Gastrocnemius medialis (tissue), 4 donors: ENCODE results near the gene PTPRM.

Source experiments
- CTCF ChIP-seq, 5 experiments: fragments of 450-650 bp in 3 of 5; fragments of 200-600 bp in 2 of 5; sonication (generic) in 2 of 5; IDR thresholded peaks in 4 of 5; conservative IDR thresholded peaks in 1 of 5; 1 replicate in 4 of 5; 2 replicates in 1 of 5; pipeline ENCODE4 v1.5.1; 2016 to 2019; ENCODE audit warnings: antibody characterized with exemption in 5 of 5, mild to moderate bottlenecking in 3 of 5, moderate library complexity in 3 of 5
- POLR2A ChIP-seq, 2 donors: fragments of 450-650 bp; IDR thresholded peaks; one replicate each; pipeline ENCODE4 v1.6.1; 2017; ENCODE audit warnings: antibody characterized with exemption in 2 of 2, mild to moderate bottlenecking in 2 of 2, moderate library complexity in 2 of 2

DNA sequence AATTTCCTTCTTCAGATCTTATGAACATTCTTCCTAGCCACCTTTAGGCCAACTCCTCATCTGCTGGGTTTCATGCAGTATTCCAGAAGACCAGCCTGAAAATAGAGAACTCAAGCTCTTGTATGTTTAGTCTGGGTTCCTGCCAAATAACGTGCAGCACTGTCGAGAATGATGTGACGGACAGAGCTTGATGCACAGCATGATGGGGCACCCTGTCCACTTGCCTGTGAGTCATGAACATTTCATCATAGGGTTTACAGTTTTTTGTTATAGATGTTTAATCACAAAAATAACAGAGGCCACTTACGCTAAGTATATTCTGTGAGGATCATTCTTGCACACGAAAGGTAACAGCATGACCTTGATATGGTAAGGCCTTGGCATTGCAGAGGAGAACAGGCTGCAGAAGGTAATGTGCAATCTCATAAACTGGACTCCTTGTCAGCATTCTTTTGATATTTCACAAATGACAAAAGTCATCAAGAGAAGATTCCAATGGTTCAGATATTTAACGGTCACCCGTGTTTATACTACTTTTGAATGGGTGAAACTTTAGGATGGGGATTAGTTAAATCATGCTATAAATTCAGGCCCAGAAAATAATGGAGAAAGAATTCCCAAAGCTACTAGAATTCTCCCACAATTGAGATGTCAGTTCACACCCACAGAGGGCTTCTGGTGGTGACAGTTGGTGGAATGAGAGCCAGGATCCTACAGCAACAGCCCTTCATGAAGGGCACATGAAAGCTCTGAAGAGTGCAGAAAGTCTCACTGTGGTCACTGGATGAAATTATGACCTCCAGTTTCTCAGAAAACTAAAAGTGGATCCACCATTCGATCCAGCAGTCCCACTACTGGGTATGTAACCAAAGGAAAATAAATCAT lies 646.0 kb downstream of the PTPRM start:
- TF ChIP-seq CTCF (IDR thresholded peaks at IDR 0.05 in 4 of 5, conservative IDR thresholded peaks at IDR 0.05 in 1 of 5) = no peak
- TF ChIP-seq POLR2A (IDR thresholded peaks at IDR 0.05) = no peak
